Loucy (cell line): Measurements from ENCODE around the gene PCDHGB3.

ENCODE experiments used
- H2AFZ ChIP-seq: fragments of 200-600 bp; sonication (generic); 2 replicates; pipeline ENCODE4 v1.6.0; 2016; ENCODE audit warnings: antibody characterized with exemption, mild to moderate bottlenecking, low read length, moderate library complexity
- H3F3A ChIP-seq: fragments of 200-600 bp; 2 replicates; pipeline ENCODE4 v1.6.0; 2016; ENCODE audit warnings: antibody characterized with exemption, low read depth, mild to moderate bottlenecking
- H3K27me3 ChIP-seq: fragments of 200-600 bp; sonication (generic); 2 replicates; pipeline ENCODE4 v1.6.1; 2014; ENCODE audit warnings: low read length, mild to moderate bottlenecking; ENCODE audit not compliant: insufficient read depth, poor library complexity, severe bottlenecking
- H3K36me3 ChIP-seq: fragments of 200-600 bp; sonication (generic); 2 replicates; pipeline ENCODE4 v1.6.1; 2016; ENCODE audit warnings: low read length; ENCODE audit not compliant: insufficient read depth
- H3K4me1 ChIP-seq: fragments of 200-600 bp; sonication (generic); 2 replicates; pipeline ENCODE4 v1.5.1; 2014; ENCODE audit warnings: low read length, mild to moderate bottlenecking; ENCODE audit not compliant: insufficient read depth, poor library complexity, severe bottlenecking
- H3K4me2 ChIP-seq: fragments of 200-600 bp; sonication (generic); 2 replicates; pipeline ENCODE4 v1.6.0; 2014; ENCODE audit warnings: antibody characterized with exemption, low read length, low read depth, mild to moderate bottlenecking; ENCODE audit not compliant: poor library complexity, severe bottlenecking
- H3K4me3 ChIP-seq: fragments of 200-600 bp; sonication (generic); 2 replicates; pipeline ENCODE4 v1.5.1; 2014; ENCODE audit warnings: low read length, mild to moderate bottlenecking, mixed read lengths; ENCODE audit not compliant: poor library complexity, severe bottlenecking
- H3K79me2 ChIP-seq: fragments of 200-600 bp; sonication (generic); 2 replicates; pipeline ENCODE4 v1.6.1; 2014; ENCODE audit warnings: low read length; ENCODE audit not compliant: insufficient read depth
- H3K9ac ChIP-seq: fragments of 200-600 bp; sonication (generic); 2 replicates; pipeline ENCODE4 v1.6.0; 2014; ENCODE audit warnings: mild to moderate bottlenecking, low read depth, low read length, moderate library complexity; ENCODE audit not compliant: poor library complexity, severe bottlenecking
- H3K9me2 ChIP-seq: fragments of 200-600 bp; sonication (generic); replicated peaks from 2 replicates; pipeline ENCODE4 v1.6.1; 2016; ENCODE audit warnings: low read depth, low read length, mixed read lengths
- H3K9me3 ChIP-seq: fragments of 200-600 bp; sonication (generic); 2 replicates; pipeline ENCODE4 v1.6.1; 2014; ENCODE audit warnings: mild to moderate bottlenecking, antibody characterized with exemption, low read length, low read depth; ENCODE audit not compliant: insufficient read depth
- H4K20me1 ChIP-seq: fragments of 200-600 bp; sonication (generic); 2 replicates; pipeline ENCODE4 v1.6.0; 2014; ENCODE audit warnings: antibody characterized with exemption, low read length, mild to moderate bottlenecking; ENCODE audit not compliant: insufficient read depth, poor library complexity, severe bottlenecking
- EZH2phosphoT487 ChIP-seq: fragments of 200-600 bp; IDR thresholded peaks from 2 replicates; pipeline ENCODE4 v1.6.1; 2018; ENCODE audit warnings: antibody characterized with exemption, mild to moderate bottlenecking, moderate library complexity, borderline replicate concordance
- TF ChIP-seq, protein P1 (sequence below): fragments of 200-600 bp; sonication (generic); conservative IDR thresholded peaks from 2 replicates; pipeline ENCODE4 v1.5.1; 2014; ENCODE audit warnings: mild to moderate bottlenecking, antibody characterized with exemption, low read length

Gene PCDHGB3

DNA sequence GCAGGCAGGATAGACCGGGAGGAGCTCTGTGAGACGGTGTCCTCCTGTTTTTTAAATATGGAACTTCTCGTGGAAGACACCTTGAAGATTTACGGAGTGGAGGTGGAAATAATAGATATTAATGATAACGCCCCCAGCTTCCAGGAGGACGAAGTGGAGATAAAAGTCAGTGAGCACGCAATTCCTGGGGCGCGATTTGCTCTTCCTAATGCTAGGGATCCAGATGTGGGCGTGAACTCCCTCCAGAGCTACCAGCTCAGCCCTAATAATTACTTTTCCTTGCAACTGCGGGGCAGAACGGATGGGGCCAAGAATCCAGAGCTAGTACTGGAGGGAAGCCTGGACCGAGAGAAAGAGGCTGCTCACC, 51.4 kb downstream of the PCDHGB3 start:
- TF ChIP-seq, protein P1, sequence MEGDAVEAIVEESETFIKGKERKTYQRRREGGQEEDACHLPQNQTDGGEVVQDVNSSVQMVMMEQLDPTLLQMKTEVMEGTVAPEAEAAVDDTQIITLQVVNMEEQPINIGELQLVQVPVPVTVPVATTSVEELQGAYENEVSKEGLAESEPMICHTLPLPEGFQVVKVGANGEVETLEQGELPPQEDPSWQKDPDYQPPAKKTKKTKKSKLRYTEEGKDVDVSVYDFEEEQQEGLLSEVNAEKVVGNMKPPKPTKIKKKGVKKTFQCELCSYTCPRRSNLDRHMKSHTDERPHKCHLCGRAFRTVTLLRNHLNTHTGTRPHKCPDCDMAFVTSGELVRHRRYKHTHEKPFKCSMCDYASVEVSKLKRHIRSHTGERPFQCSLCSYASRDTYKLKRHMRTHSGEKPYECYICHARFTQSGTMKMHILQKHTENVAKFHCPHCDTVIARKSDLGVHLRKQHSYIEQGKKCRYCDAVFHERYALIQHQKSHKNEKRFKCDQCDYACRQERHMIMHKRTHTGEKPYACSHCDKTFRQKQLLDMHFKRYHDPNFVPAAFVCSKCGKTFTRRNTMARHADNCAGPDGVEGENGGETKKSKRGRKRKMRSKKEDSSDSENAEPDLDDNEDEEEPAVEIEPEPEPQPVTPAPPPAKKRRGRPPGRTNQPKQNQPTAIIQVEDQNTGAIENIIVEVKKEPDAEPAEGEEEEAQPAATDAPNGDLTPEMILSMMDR, result no peak
- no peak for TF ChIP-seq EZH2phosphoT487
- H3K79me2 ChIP-seq, result no peaks in the 10 kb centered on the region
- no peaks in the 10 kb centered on the region for H3K27me3 ChIP-seq
- H3K9me2 ChIP-seq, result no peaks in the 10 kb centered on the region
- H2AFZ ChIP-seq, result no peak overlapping the region
- H3K36me3 ChIP-seq, result no peaks in the 10 kb centered on the region
- no peak overlapping the region for H3K9ac ChIP-seq
- H3K4me1 ChIP-seq, result no peaks in the 10 kb centered on the region
- H3K4me2 ChIP-seq, result no peak overlapping the region
- no peaks in the 10 kb centered on the region for H3K9me3 ChIP-seq
- H3K4me3 ChIP-seq, result no peak overlapping the region
- no peaks in the 10 kb centered on the region for H4K20me1 ChIP-seq
- H3F3A ChIP-seq, result no peaks in the 10 kb centered on the region
